ENCODE measurements around the gene FRMPD1.

The FRMPD1 gene

GRCh38 chr9:37729499-37729898, 78.7 kb downstream of the FRMPD1 start:
- no peak overlapping the region for H3K4me3 ChIP-seq
- DNase-seq (ENCODE audit: low spot score), result no peak

GRCh38 chr9:37730256-37730655, 79.5 kb downstream of the FRMPD1 start:
- TF ChIP-seq CTCF (IDR thresholded peaks at IDR 0.05), result no peak
- no peak for DNase-seq (ENCODE audit: low spot score)
- no peak overlapping the region for H3K4me3 ChIP-seq
- no peak overlapping the region for H3K27ac ChIP-seq

More at GRCh38 chr9:37729499-37729898, 78.7 kb downstream of the FRMPD1 start:
- H3K27ac ChIP-seq, result no peak overlapping the region
- no peak for TF ChIP-seq CTCF (IDR thresholded peaks at IDR 0.05)

- no peak for TF ChIP-seq CTCF (IDR thresholded peaks at IDR 0.05)
- DNase-seq (ENCODE audit: low spot score), result no peak
- no peak overlapping the region for H3K27ac ChIP-seq
- H3K4me3 ChIP-seq, result no peak overlapping the region
Observed at GRCh38 chr9:37730839-37731238, 80.1 kb downstream of the FRMPD1 start.

GRCh38 chr9:37732086-37732741, 81.5 kb downstream of the FRMPD1 start:
- H3K4me3 ChIP-seq, result no peak overlapping the region
- TF ChIP-seq CTCF (IDR thresholded peaks at IDR 0.05), result no peak
- H3K27ac ChIP-seq, result no peak overlapping the region
- DNase-seq (ENCODE audit: low spot score), result no peak

GRCh38 chr9:37732952-37733351, 82.2 kb downstream of the FRMPD1 start:
- Histone ChIP-seq H3K4me3 (no peak overlapping the region), H3K27ac (no peak overlapping the region)
- DNase-seq (ENCODE audit: low spot score), result no peak
- TF ChIP-seq CTCF (IDR thresholded peaks at IDR 0.05), result no peak

GRCh38 chr9:37739222-37739621, 88.5 kb downstream of the FRMPD1 start:
- DNase-seq (ENCODE audit: low spot score), result no peak
- no peak overlapping the region for H3K27ac ChIP-seq
- no peak for TF ChIP-seq CTCF (IDR thresholded peaks at IDR 0.05)
- H3K4me3 ChIP-seq, result no peak overlapping the region

GRCh38 chr9:37740128-37740527, 89.4 kb downstream of the FRMPD1 start:
- no peak for DNase-seq (ENCODE audit: low spot score)
- Histone ChIP-seq H3K27ac (no peak overlapping the region), H3K4me3 (no peak overlapping the region)
- TF ChIP-seq CTCF (IDR thresholded peaks at IDR 0.05), result no peak

All from coronary artery (tissue), 2 donors.